Chondrocyte (in vitro differentiated cells): Measurements from ENCODE around the gene TTC32. TPM values are rescaled to one million over a fixed set of nuclear protein-coding genes. Genes with fewer than 3 reads are reported as not detected.

Source experiments
- DNase-seq: peaks from one replicate; pipeline ENCODE4 v3.0.0; 2021; ENCODE audit warnings: mixed read lengths, low spot score
- H3K27ac Mint-ChIP-seq: one replicate; pipeline ENCODE4 v1.8.0; 2021; ENCODE audit warnings: mild to moderate bottlenecking, moderate library complexity, mixed read lengths; ENCODE audit not compliant: unreplicated experiment
- H3K27me3 Mint-ChIP-seq: 2 replicates; pipeline ENCODE4 v1.8.0; 2021; ENCODE audit warnings: low read depth, mixed read lengths
- H3K36me3 Mint-ChIP-seq: 2 replicates; pipeline ENCODE4 v1.8.0; 2021; ENCODE audit warnings: low read depth, mixed read lengths
- H3K4me1 Mint-ChIP-seq: 2 replicates; pipeline ENCODE4 v1.8.0; 2021; ENCODE audit warnings: low read depth, mild to moderate bottlenecking, mixed read lengths
- H3K4me3 Mint-ChIP-seq: one replicate; pipeline ENCODE4 v1.8.0; 2021; ENCODE audit warnings: mild to moderate bottlenecking, moderate library complexity, mixed read lengths; ENCODE audit not compliant: unreplicated experiment
- H3K9me3 Mint-ChIP-seq: 2 replicates; pipeline ENCODE4 v1.8.0; 2021; ENCODE audit warnings: low read depth, mixed read lengths
- long read RNA-seq: library from polyadenylated mRNA; stranded (forward); transcript quantifications from one replicate; pipeline ENCODE4 v2.0.0, GENCODE V29; 2021
- total RNA-seq: library from RNA; stranded (reverse); gene quantifications from 3 replicates; pipeline ENCODE4 v1.2.1, GENCODE V29; 2021
- TF ChIP-seq, protein P1 (sequence below): fragments of 200-600 bp; sonication (generic); IDR thresholded peaks from 2 replicates; pipeline ENCODE4 v1.5.0; 2021; ENCODE audit warnings: antibody characterized with exemption, mild to moderate bottlenecking, moderate library complexity

Gene TTC32
- 5.8 to 8.0 TPM (median 6.7 TPM) in 3 replicates for total RNA-seq
- long read RNA-seq, partial matches to known transcripts: 0 of 2 reads
- long read RNA-seq, other reads (novel, unspliced or antisense): 2 of 2 reads

GRCh38 chr2:19901442-19902215, at the start of gene TTC32:
Gene TTC32 (minus strand): TSS chr2:19901983. CDS start chr2:19901854, 129 bp downstream.
- TF ChIP-seq, protein P1, sequence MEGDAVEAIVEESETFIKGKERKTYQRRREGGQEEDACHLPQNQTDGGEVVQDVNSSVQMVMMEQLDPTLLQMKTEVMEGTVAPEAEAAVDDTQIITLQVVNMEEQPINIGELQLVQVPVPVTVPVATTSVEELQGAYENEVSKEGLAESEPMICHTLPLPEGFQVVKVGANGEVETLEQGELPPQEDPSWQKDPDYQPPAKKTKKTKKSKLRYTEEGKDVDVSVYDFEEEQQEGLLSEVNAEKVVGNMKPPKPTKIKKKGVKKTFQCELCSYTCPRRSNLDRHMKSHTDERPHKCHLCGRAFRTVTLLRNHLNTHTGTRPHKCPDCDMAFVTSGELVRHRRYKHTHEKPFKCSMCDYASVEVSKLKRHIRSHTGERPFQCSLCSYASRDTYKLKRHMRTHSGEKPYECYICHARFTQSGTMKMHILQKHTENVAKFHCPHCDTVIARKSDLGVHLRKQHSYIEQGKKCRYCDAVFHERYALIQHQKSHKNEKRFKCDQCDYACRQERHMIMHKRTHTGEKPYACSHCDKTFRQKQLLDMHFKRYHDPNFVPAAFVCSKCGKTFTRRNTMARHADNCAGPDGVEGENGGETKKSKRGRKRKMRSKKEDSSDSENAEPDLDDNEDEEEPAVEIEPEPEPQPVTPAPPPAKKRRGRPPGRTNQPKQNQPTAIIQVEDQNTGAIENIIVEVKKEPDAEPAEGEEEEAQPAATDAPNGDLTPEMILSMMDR: no peak
- Mint-ChIP-seq H3K27ac (peak within 1 kb of the TSS; percentile 100), H3K36me3 (peaks cover 2% of the 10 kb centered on the region), H3K4me3 (peak within 1 kb of the TSS; percentile 87), H3K9me3 (no peaks in the 10 kb centered on the region), H3K27me3 (no peaks in the 10 kb centered on the region), H3K4me1 (peaks cover 38% of the 10 kb centered on the region)
- DNase-seq: peak; percentile 97

DNA sequence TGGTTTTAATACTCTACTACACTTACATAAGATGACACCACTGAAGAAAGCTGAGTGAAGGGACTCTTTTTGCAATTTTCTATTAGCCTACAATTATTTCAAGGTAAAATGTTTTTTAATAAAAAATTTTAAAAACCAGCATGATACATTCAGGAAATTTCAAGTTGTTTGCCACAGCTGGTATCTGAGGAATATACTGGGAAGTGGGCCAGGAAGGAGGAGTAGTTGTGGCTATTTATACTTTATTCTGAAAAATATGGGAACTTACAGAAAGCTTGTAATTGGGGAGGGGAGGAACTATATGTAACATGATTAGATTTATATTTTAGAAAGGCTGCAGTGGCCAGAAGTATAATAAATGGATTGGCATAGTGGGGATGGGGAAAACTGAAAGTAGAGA, 47.3 kb upstream of the TTC32 start:
- peaks cover 4% of the 10 kb centered on the region for H3K36me3 Mint-ChIP-seq
- no peak for DNase-seq
- no peaks in the 10 kb centered on the region for H3K27me3 Mint-ChIP-seq
- peak overlapping the region; percentile 69 for H3K27ac Mint-ChIP-seq
- H3K9me3 Mint-ChIP-seq: no peaks in the 10 kb centered on the region
- TF ChIP-seq, protein P1: no peak
- peaks cover 24% of the 10 kb centered on the region for H3K4me1 Mint-ChIP-seq
- H3K4me3 Mint-ChIP-seq: no peak overlapping the region

DNA sequence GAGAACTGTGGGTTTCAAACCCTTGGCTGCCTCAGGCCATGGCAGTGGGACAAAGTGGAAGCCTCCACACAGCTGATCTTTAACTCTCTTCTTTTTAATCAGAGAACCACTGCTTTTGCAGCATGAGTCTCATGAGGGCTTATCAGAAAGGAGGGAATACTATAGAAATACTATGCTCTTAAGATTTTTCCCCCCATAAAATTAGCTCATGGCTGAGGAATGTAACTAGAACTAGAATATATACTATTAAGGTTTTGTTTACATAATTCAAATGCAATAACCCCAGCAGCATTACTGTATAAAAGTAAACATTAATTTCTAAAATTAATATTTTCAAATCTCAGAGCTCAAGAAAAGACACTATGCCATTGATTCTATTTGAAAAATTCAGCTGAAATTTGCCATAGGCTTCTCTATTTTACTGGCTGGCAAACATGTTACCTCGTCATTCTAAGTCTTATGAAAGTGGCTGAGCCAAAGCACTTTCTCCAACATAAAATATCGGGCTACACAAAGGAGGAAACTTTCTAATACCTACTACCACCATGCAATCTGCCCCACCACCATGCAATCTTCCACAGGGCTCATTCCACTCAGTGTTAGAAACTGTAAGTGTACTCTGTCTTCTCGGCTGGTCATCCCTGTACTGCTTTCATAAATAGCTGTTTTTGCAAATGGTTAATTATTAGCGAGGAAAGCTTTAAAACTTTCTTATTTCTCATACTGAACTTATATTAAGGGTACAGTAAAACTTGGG, 45.6 kb upstream of the TTC32 start:
- Mint-ChIP-seq H3K4me3 (no peak overlapping the region), H3K9me3 (no peaks in the 10 kb centered on the region), H3K27me3 (no peaks in the 10 kb centered on the region), H3K36me3 (peaks cover 4% of the 10 kb centered on the region), H3K27ac (no peak overlapping the region), H3K4me1 (peaks cover 24% of the 10 kb centered on the region)
- no peak for DNase-seq
- TF ChIP-seq, protein P1: no peak

DNA sequence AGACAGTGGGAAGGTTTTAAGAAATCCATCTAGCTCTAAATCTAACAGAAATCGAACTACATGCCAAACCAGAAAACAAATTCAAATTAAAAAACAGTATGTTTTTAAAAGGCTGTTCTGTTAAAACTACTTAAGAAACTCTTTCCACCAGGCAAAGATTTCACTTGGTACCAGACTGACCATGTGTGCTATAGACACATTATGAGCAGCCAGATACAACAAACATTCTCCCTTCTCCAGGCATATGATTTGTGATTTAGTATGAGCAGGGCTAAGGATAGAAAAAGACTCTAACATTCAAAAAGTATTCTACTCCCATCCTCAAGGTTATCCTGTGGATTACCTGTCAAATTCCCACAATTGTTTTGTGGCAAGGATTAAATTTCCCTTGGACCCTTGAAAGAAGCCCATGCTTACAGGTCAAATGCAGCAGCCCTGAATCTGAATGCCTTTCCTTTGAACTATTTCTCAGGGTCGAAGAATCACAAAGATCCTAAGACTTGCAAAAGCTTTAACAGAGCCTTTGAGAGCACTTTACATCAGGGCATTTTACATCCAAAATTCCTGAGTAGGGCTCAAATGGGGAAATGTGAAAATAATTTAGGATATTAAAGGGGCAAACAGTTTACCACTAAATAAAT, 42.5 kb upstream of the TTC32 start:
- Mint-ChIP-seq H3K4me3 (no peak overlapping the region), H3K27me3 (no peaks in the 10 kb centered on the region), H3K9me3 (no peaks in the 10 kb centered on the region), H3K27ac (no peak overlapping the region), H3K4me1 (peaks cover 20% of the 10 kb centered on the region), H3K36me3 (peaks cover 4% of the 10 kb centered on the region)
- TF ChIP-seq, protein P1: no peak
- no peak for DNase-seq

DNA sequence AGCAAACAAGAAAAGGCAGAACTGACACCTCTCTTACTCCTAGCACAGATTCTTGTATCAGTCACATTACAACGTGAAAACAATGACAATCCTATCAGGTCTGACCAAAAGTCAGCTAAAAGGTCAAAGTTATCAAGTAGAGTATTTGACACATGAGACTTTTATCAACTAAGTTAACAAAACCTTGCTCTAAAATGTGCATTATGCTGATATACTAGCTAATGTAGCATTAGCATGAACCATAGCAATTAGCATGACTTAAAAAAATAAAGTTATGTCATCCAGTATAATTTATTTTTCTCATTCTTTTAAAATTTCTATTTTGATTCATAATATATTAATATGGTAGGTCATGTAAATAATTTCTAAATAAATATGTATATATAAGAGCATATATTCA, 41.4 kb upstream of the TTC32 start:
- H3K36me3 Mint-ChIP-seq: peaks cover 8% of the 10 kb centered on the region
- no peaks in the 10 kb centered on the region for H3K9me3 Mint-ChIP-seq
- no peak for DNase-seq

More for the DNA sequence above, 41.4 kb upstream of the TTC32 start:
- H3K4me3 Mint-ChIP-seq: no peak overlapping the region
- H3K4me1 Mint-ChIP-seq: peaks cover 9% of the 10 kb centered on the region
- no peaks in the 10 kb centered on the region for H3K27me3 Mint-ChIP-seq
- H3K27ac Mint-ChIP-seq: no peak overlapping the region
- TF ChIP-seq, protein P1: no peak
